ENCODE results near the gene INTS15.

Gene INTS15

DNA sequence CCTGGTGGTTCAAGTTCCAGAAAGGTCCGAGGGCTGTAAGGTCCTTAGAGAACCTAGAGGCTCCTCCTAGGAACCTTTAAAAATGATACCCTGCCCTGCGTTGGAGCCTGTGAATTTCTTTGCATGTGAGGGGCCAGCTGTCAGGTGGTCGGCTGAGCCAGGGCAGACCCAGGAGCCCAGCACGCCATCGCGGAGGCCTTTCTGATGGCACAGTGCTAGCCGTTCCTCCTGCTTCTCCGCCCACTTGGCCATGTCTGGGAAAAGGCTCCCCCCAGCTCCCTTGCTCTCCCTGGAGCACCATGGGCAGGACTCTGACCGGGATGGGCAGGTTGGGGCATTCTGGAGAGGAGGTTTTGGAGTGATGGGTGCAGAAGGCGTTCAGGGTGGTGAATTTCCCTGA lies 54.9 kb downstream of the INTS15 start:
- Histone ChIP-seq H3K9me2 (replicated peaks; ENCODE audit: low read depth, low read length) (no peaks in the 10 kb centered on the region), H3K79me2 (ENCODE audit: insufficient read depth, low read length) (peaks cover 32% of the 10 kb centered on the region; the same call in 1 of the 2 replicates), H3F3A (ENCODE audit: low read depth) (no peaks in the 10 kb centered on the region), H3K9ac (ENCODE audit: low read depth, low read length, poor library complexity, severe bottlenecking) (no peak overlapping the region), H4K20me1 (ENCODE audit: insufficient read depth, low read length, poor library complexity, severe bottlenecking) (peaks cover 21% of the 10 kb centered on the region), H2AFZ (ENCODE audit: low read length) (no peak overlapping the region), H3K4me1 (ENCODE audit: insufficient read depth, low read length, poor library complexity, severe bottlenecking) (peaks cover 6% of the 10 kb centered on the region), H3K4me3 (ENCODE audit: low read length, poor library complexity, severe bottlenecking) (no peak overlapping the region), H3K27me3 (ENCODE audit: insufficient read depth, low read length, poor library complexity, severe bottlenecking) (no peaks in the 10 kb centered on the region), H3K36me3 (ENCODE audit: insufficient read depth, low read length) (peaks cover 48% of the 10 kb centered on the region; the same call in 1 of the 2 replicates), H3K9me3 (ENCODE audit: insufficient read depth, low read depth, low read length) (no peaks in the 10 kb centered on the region), H3K4me2 (ENCODE audit: low read depth, low read length, poor library complexity, severe bottlenecking) (no peak overlapping the region)
- TF ChIP-seq EZH2phosphoT487 (IDR thresholded peaks at IDR 0.05; ENCODE audit: borderline replicate concordance): no peak
- TF ChIP-seq, protein P1, sequence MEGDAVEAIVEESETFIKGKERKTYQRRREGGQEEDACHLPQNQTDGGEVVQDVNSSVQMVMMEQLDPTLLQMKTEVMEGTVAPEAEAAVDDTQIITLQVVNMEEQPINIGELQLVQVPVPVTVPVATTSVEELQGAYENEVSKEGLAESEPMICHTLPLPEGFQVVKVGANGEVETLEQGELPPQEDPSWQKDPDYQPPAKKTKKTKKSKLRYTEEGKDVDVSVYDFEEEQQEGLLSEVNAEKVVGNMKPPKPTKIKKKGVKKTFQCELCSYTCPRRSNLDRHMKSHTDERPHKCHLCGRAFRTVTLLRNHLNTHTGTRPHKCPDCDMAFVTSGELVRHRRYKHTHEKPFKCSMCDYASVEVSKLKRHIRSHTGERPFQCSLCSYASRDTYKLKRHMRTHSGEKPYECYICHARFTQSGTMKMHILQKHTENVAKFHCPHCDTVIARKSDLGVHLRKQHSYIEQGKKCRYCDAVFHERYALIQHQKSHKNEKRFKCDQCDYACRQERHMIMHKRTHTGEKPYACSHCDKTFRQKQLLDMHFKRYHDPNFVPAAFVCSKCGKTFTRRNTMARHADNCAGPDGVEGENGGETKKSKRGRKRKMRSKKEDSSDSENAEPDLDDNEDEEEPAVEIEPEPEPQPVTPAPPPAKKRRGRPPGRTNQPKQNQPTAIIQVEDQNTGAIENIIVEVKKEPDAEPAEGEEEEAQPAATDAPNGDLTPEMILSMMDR (conservative IDR thresholded peaks at IDR 0.05; ENCODE audit: low read length): no peak

DNA sequence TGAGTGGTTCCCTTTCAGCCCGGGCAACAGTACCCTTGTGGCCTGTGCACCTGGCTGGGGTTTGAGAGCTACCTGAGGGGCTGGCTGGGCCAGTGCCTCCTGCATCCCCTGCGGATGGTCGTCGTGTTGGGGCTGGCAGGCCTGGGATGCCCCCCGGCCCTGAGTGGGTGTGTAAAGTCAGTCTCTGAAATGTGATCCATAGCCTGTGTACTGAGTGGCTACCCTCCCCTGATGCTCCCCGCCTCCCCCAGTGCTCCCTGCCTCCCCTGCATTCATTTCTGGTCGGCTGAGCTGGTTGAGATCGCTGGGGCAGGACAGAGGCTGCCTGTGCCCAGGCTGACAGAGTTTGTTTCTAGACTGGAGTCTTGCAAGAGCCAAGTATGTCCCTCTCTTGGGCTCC lies 56.6 kb downstream of the INTS15 start:
- no peaks in the 10 kb centered on the region for H3K4me1 ChIP-seq (ENCODE audit: insufficient read depth, low read length, poor library complexity, severe bottlenecking)
- no peak overlapping the region for H2AFZ ChIP-seq (ENCODE audit: low read length)
- peaks cover 15% of the 10 kb centered on the region; the same call in 1 of the 2 replicates for H3K79me2 ChIP-seq (ENCODE audit: insufficient read depth, low read length)
- no peaks in the 10 kb centered on the region for H3K27me3 ChIP-seq (ENCODE audit: insufficient read depth, low read length, poor library complexity, severe bottlenecking)
- H3K9ac ChIP-seq (ENCODE audit: low read depth, low read length, poor library complexity, severe bottlenecking): no peak overlapping the region
- no peak overlapping the region for H3K4me3 ChIP-seq (ENCODE audit: low read length, poor library complexity, severe bottlenecking)
- H3K9me3 ChIP-seq (ENCODE audit: insufficient read depth, low read depth, low read length): no peaks in the 10 kb centered on the region
- no peaks in the 10 kb centered on the region for H3F3A ChIP-seq (ENCODE audit: low read depth)
- H4K20me1 ChIP-seq (ENCODE audit: insufficient read depth, low read length, poor library complexity, severe bottlenecking): peaks cover 4% of the 10 kb centered on the region
- no peaks in the 10 kb centered on the region for H3K9me2 ChIP-seq (replicated peaks; ENCODE audit: low read depth, low read length)
- TF ChIP-seq, protein P1 (conservative IDR thresholded peaks at IDR 0.05; ENCODE audit: low read length): no peak
- TF ChIP-seq EZH2phosphoT487 (IDR thresholded peaks at IDR 0.05; ENCODE audit: borderline replicate concordance): no peak
- peaks cover 57% of the 10 kb centered on the region; the same call in 1 of the 2 replicates for H3K36me3 ChIP-seq (ENCODE audit: insufficient read depth, low read length)
- H3K4me2 ChIP-seq (ENCODE audit: low read depth, low read length, poor library complexity, severe bottlenecking): no peak overlapping the region

DNA sequence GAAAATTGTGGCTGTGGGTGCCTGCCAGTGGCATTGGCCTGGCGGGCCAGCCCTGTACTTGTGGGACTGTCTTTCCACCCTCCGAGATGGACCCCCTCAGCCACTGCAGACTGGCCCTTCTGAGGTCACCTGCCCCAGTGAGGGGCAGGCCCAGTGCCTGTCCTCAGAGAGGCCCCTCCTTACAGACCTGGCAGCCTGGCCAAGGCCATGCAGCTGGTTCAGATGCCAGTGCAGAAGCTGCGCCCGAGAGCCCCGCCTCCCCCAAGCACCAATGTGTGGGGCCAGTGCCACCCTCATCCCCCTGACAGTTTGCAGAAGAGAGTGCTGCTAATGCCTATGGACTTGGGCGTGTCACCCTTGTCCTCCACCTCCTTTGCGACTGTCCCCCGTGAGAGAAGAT lies 57.3 kb downstream of the INTS15 start:
- Histone ChIP-seq H3K9me2 (replicated peaks; ENCODE audit: low read depth, low read length) (no peaks in the 10 kb centered on the region), H2AFZ (ENCODE audit: low read length) (no peak overlapping the region), H3K4me3 (ENCODE audit: low read length, poor library complexity, severe bottlenecking) (no peak overlapping the region), H3K4me1 (ENCODE audit: insufficient read depth, low read length, poor library complexity, severe bottlenecking) (no peaks in the 10 kb centered on the region), H4K20me1 (ENCODE audit: insufficient read depth, low read length, poor library complexity, severe bottlenecking) (peaks cover 3% of the 10 kb centered on the region), H3K4me2 (ENCODE audit: low read depth, low read length, poor library complexity, severe bottlenecking) (no peak overlapping the region), H3F3A (ENCODE audit: low read depth) (no peaks in the 10 kb centered on the region), H3K9me3 (ENCODE audit: insufficient read depth, low read depth, low read length) (no peaks in the 10 kb centered on the region), H3K79me2 (ENCODE audit: insufficient read depth, low read length) (peaks cover 15% of the 10 kb centered on the region; the same call in 1 of the 2 replicates), H3K27me3 (ENCODE audit: insufficient read depth, low read length, poor library complexity, severe bottlenecking) (no peaks in the 10 kb centered on the region), H3K9ac (ENCODE audit: low read depth, low read length, poor library complexity, severe bottlenecking) (no peak overlapping the region), H3K36me3 (ENCODE audit: insufficient read depth, low read length) (peaks cover 51% of the 10 kb centered on the region; the same call in 1 of the 2 replicates)
- TF ChIP-seq, protein P1 (conservative IDR thresholded peaks at IDR 0.05; ENCODE audit: low read length): no peak
- TF ChIP-seq EZH2phosphoT487 (IDR thresholded peaks at IDR 0.05; ENCODE audit: borderline replicate concordance): no peak
